HepG2 (cell line): ENCODE results near the gene MYL6B. TPM values are rescaled to one million over a fixed set of nuclear protein-coding genes. Genes with fewer than 3 reads are reported as not detected.

Experiments
- ARID5B ChIP-seq: IDR thresholded peaks from 2 replicates; pipeline ENCODE4 v1.4.0; 2020; ENCODE audit warnings: mild to moderate bottlenecking, missing genetic modification reagents
- ETV5 ChIP-seq: IDR thresholded peaks from 2 replicates; pipeline ENCODE4 v1.6.1; 2018; ENCODE audit warnings: missing biosample characterization, missing genetic modification reagents, inconsistent platforms, borderline replicate concordance
- GABPA ChIP-seq, 2 experiments: IDR thresholded peaks; 2 replicates each; pipeline ENCODE4 v1.6.1; 2011 to 2016; ENCODE audit warnings: low read depth in 2 of 2, low read length in 1 of 2, missing biosample characterization in 1 of 2, missing genetic modification characterization in 1 of 2
- KDM1A ChIP-seq: IDR thresholded peaks from 2 replicates; pipeline ENCODE4 v1.6.1; 2016; ENCODE audit warnings: missing compliant biosample characterization
- KLF16 ChIP-seq, 2 experiments: sonication (generic) in 1 of 2; formaldehyde crosslinking in 1 of 2; IDR thresholded peaks; 2 replicates each; pipeline versions ENCODE4 v1.6.1 to v1.8.0; 2016 to 2023; ENCODE audit warnings: missing genetic modification reagents in 2 of 2, missing compliant biosample characterization in 1 of 2
- RNF219 ChIP-seq: sonication (generic); formaldehyde crosslinking; IDR thresholded peaks from 2 replicates; pipeline ENCODE4 v1.5.0; 2020; ENCODE audit warnings: mild to moderate bottlenecking, missing genetic modification reagents
- TERF1 ChIP-seq: sonication (generic); formaldehyde crosslinking; IDR thresholded peaks from 2 replicates; pipeline ENCODE4 v1.8.0; 2022; ENCODE audit warnings: mild to moderate bottlenecking, missing genetic modification reagents, moderate library complexity
- ZBTB8A ChIP-seq: sonication (generic); formaldehyde crosslinking; IDR thresholded peaks from 2 replicates; pipeline ENCODE4 v1.4.0; 2020; ENCODE audit warnings: mild to moderate bottlenecking, low read depth, missing genetic modification reagents, borderline replicate concordance
- ZC3H4 ChIP-seq: sonication (generic); formaldehyde crosslinking; IDR thresholded peaks from 2 replicates; pipeline ENCODE4 v1.4.0; 2020; ENCODE audit warnings: missing genetic modification reagents, borderline replicate concordance
- ZFP41 ChIP-seq: sonication (generic); formaldehyde crosslinking; IDR thresholded peaks from 2 replicates; pipeline ENCODE4 v1.4.0; 2020; ENCODE audit warnings: mild to moderate bottlenecking, missing genetic modification reagents, borderline replicate concordance
- ZGPAT ChIP-seq: IDR thresholded peaks from 2 replicates; pipeline ENCODE4 v1.6.1; 2016; ENCODE audit warnings: mild to moderate bottlenecking
- ZNF280B ChIP-seq: sonication (generic); formaldehyde crosslinking; IDR thresholded peaks from 2 replicates; pipeline ENCODE4 v1.5.0; 2020; ENCODE audit warnings: missing genetic modification reagents, mild to moderate bottlenecking, borderline replicate concordance
- ZNF34 ChIP-seq: sonication (generic); formaldehyde crosslinking; IDR thresholded peaks from 2 replicates; pipeline ENCODE4 v1.4.0; 2020; ENCODE audit warnings: mild to moderate bottlenecking, missing genetic modification reagents, borderline replicate concordance
- ZNF790 ChIP-seq: sonication (generic); formaldehyde crosslinking; IDR thresholded peaks from 2 replicates; pipeline ENCODE4 v1.8.0; 2022; ENCODE audit warnings: missing genetic modification reagents, mild to moderate bottlenecking, borderline replicate concordance
- polyA plus RNA-seq, 8 experiments: library from polyadenylated mRNA; depleted of rRNA in 3 of 8; stranded (reverse) in 7 of 8; unstranded in 1 of 8; fragments of >200 nt; fragmentation: Illumina TruSeq in 4 of 8; extraction: Trizol in 4 of 8; gene quantifications; 2 replicates each; pipeline versions ENCODE4 v1.2.1 to v1.2.3, GENCODE V29; 2011 to 2016; ENCODE audit warnings: low read depth in 4 of 8, missing spikeins in 1 of 8, mixed read lengths in 1 of 8; ENCODE audit not compliant: insufficient read depth in 1 of 8
- total RNA-seq, 5 experiments: library from RNA; depleted of rRNA; stranded (reverse); fragments of >200 nt; fragmentation: Illumina TruSeq; extraction: Trizol; gene quantifications; 2 replicates each; pipeline ENCODE4 v1.2.3, GENCODE V29; 2016; ENCODE audit warnings: low read depth in 1 of 5

Gene MYL6B
- total and polyA plus RNA-seq, 2 of the 13 experiments (the other 11 are each of a cell fraction or from before 2014, with no cell fraction given): 75.7 to 88.7 TPM

- TF ChIP-seq ZNF280B (CRISPR knock-in tag) (peak; percentile 94), KDM1A (CRISPR knock-in tag) (no peak), ETV5 (CRISPR knock-in tag) (peak; percentile 73; the same call in 1 of the 2 replicates), KLF16 (CRISPR knock-in tag; IDR thresholded peaks at IDR 0.05) (peak; percentile 82 to 92; a peak in 2 of 4 replicates), ARID5B (0 out of 2 replicates have a peak, but pooled peaks have one; percentile 51), ZFP41 (no peak; the same call in 1 of the 2 replicates), ZBTB8A (CRISPR knock-in tag) (peak; percentile 37; the same call in 1 of the 2 replicates), ZNF790 (CRISPR knock-in tag) (0 out of 2 replicates have a peak, but pooled peaks have one; percentile 37), TERF1 (CRISPR knock-in tag) (no peak), GABPA (IDR thresholded peaks at IDR 0.05; ENCODE audit: low read depth, low read length) (peak; percentile 60), GABPA (CRISPR knock-in tag; IDR thresholded peaks at IDR 0.05; ENCODE audit: low read depth) (peak; percentile 90), RNF219 (CRISPR knock-in tag) (no peak), ZC3H4 (CRISPR knock-in tag) (peak; percentile 91), ZNF34 (CRISPR knock-in tag) (peak; percentile 60; the same call in 1 of the 2 replicates), ZGPAT (peak; percentile 97)
These were observed 48.1 kb upstream of the MYL6B start, which contains the start of gene PA2G4 (continued) for GRCh38 chr12:56104109-56104814.
